GM18868 (cell line): ENCODE measurements around the gene FZD7.

ENCODE experiments used
- ATAC-seq: cut with Tn5 transposase; IDR thresholded peaks from one replicate; pipeline ENCODE4 v1.9.1; 2021; ENCODE audit warnings: mild to moderate bottlenecking, moderate library complexity; ENCODE audit not compliant: unreplicated experiment

FZD7 gene

DNA sequence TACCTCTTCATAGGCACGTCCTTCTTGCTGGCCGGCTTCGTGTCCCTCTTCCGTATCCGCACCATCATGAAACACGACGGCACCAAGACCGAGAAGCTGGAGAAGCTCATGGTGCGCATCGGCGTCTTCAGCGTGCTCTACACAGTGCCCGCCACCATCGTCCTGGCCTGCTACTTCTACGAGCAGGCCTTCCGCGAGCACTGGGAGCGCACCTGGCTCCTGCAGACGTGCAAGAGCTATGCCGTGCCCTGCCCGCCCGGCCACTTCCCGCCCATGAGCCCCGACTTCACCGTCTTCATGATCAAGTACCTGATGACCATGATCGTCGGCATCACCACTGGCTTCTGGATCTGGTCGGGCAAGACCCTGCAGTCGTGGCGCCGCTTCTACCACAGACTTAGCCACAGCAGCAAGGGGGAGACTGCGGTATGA lies 2.3 kb downstream of the FZD7 start:
- no peak for ATAC-seq

DNA sequence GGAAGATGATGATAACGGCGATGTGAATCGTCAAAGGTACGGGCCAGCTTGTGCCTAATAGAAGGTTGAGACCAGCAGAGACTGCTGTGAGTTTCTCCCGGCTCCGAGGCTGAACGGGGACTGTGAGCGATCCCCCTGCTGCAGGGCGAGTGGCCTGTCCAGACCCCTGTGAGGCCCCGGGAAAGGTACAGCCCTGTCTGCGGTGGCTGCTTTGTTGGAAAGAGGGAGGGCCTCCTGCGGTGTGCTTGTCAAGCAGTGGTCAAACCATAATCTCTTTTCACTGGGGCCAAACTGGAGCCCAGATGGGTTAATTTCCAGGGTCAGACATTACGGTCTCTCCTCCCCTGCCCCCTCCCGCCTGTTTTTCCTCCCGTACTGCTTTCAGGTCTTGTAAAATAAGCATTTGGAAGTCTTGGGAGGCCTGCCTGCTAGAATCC lies 3.0 kb downstream of the FZD7 start:
- ATAC-seq, result no peak

DNA sequence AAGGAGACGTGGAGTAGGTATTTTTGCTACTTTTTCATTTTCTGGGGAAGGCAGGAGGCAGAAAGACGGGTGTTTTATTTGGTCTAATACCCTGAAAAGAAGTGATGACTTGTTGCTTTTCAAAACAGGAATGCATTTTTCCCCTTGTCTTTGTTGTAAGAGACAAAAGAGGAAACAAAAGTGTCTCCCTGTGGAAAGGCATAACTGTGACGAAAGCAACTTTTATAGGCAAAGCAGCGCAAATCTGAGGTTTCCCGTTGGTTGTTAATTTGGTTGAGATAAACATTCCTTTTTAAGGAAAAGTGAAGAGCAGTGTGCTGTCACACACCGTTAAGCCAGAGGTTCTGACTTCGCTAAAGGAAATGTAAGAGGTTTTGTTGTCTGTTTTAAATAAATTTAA lies 3.4 kb downstream of the FZD7 start:
- no peak for ATAC-seq

DNA sequence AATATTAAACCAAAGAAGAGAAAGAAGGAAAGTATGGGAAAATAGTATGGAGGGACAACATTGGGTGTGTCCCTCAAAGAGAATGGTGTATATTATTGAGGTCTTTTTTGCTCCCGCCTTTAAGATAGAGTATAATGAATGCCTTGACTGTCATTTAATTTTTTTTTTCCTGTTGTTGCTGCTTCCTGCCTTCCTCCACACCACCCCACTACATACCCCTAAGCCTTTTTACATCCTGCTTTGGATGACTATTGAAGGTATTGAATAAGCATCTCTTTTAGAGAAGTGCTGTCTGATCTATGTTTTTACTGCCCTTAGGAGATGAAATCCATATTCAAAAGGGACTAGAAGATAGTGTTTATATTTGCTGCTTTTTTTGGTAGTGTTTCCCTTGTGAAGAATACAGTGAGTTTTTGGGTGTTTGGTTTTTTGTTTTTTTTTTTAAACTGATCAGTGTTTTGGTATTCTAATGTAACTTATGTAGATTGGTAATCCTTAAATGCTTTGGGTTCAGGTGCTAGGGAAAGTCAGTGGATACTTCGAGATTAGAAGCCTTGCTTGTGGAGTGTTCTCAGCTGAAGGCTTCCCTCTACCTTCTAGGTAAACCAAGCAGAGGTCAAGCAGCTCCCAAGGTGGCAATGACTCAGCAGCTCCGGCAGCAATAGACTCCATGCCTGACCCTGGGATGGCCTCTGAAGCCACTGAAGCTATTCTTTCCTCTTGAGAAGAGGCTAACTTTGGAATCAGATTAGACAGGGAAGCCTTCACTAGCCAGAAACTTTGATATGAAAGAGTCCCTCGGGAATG lies 5.0 kb downstream of the FZD7 start:
- ATAC-seq, result no peak

DNA sequence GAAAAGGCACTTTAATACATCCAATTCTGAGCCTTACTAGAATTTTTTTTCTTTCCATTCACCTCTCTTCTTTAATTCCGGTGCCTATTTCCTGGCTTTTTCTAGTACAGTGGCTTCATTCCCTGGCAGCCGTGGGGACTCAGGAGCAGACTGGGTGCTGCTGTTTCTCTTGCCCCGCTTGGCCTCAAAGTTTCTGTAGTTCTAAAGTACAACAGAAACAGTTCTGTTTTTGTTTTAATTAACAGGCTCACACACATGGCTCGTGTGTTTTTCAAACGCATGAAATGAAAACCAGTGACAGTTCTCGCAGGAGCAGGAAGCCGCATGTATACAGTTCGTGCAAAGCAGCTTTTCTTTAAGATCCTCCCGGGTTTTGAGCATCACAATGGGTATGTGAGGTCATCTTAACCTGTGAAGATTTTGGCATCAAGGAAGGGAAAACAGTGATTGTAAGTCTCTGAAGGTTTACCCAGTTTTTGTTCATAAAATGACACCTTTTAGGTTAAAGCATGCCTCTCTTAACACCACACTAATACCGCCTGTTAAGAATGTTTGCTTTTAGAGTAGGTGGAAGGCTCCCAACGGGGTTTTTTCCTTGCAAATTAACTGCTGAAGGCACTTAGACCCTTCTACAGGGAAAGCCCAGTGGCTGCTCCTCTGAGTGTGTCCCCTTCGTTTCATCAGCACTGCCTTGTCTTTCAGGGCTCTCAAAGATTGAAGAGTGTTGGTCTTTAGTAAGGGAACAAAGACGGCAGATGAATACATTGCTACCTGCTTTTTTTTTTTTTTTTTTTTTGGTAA lies 5.8 kb downstream of the FZD7 start:
- ATAC-seq, result no peak

DNA sequence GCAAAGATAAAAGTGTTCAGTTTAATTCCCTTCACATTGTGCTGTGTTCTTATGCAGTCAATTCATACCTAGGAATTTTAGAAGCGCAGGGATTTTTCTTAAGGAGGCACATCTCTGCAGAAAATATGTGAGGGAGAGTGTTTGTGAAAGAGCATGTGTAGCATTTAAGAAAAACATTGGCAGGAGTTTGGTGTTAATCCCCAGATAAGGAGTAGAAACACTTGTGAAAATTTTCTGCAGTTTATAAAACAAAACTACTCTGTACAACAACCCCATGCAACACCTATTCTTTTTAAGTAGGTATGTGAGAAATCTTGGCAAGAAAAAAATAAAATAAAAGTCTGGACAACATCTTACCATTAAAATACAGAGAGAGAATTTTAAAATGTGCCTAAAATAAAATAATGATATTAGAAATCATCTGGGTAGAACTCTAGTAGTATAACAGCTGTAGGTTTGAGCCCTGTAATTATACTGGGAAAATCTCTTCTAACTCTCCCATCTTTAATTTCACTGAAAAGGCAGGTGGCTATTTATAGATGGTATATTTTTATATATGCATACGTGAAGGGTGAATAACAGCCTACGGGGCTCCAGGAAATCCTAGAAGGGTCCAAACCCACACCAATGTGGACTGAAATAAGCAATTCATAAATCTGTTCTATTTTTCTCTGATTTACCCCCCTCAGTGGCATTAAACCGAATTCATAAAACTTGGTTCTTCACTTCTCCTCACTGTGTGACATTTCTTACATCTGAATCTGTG lies 6.6 kb downstream of the FZD7 start:
- no peak for ATAC-seq

DNA sequence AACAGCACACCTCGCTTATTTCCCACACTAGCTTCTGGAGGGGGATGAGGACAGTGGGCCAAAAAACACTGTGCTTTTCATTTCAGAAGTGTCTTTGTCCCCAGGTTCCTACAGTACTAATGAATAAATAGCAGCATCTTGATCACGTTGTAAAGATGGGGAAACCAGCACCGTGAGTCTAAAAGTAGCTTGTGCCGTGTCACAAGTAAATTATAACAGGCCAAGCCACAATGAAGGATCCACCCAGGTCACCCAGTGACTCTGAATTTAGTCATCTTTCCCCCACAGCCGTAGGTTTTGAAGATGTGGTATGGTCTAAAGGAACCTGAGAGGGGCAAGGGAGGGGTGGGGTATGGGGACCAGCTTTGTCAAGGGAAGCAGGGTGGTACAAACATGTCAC lies 8.8 kb downstream of the FZD7 start:
- no peak for ATAC-seq

DNA sequence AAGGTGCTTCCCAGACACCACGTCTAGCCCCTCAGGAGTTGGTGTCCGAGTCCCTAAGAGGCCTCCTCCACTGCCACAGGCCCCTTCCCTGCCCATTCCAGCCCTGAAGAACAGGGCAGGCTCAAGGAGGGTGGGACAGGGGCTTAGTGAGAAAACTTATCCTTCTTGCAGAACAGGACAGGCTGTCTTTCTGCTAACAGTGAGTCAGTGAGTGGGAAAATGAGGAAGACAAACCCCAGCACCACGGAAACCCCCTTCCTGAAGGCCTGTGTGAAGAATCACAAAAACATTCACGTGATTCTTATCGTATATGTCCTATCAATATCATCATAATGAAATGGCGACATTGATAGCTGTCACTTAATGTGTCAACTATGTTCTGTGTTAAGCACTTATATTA lies 9.8 kb downstream of the FZD7 start:
- peak; percentile 45 for ATAC-seq

DNA sequence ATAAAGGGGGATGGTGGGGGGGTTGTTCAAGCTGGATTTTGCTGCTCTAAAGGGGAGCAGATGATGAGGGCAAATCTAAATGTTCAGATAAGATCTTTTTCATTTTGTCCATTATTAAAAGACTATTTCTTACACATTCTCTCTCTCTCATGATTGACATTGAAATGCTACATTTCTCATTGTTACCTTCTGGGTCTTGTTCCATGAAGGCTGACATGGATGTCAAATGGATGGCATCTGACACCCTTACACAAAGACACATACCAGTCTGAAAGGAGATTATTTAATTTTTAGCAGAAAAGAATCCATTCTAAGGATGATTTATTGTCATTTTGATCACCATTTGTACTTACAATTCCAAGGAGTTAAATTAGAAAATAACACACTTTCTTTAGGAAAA lies 11.1 kb downstream of the FZD7 start:
- ATAC-seq, result no peak

DNA sequence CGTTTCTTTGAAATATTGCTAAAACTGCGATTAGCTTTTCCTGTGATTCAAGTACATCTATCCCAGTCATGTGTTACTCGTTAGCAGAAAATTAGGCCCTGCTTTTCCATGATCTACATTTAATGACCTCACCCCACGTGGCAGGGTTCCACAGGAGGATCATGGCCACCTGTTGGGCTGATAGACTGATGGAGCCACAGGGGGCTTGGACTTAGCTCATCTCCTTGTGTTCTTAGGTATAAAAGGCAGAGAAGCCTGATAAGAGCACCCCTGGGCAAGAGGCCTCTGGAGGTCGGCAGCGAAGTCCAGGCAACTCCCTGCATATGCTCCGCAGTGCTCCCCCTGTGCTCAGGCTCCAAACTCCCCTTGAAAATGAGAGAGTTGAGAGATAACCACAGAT lies 12.9 kb downstream of the FZD7 start:
- ATAC-seq, result no peak

DNA sequence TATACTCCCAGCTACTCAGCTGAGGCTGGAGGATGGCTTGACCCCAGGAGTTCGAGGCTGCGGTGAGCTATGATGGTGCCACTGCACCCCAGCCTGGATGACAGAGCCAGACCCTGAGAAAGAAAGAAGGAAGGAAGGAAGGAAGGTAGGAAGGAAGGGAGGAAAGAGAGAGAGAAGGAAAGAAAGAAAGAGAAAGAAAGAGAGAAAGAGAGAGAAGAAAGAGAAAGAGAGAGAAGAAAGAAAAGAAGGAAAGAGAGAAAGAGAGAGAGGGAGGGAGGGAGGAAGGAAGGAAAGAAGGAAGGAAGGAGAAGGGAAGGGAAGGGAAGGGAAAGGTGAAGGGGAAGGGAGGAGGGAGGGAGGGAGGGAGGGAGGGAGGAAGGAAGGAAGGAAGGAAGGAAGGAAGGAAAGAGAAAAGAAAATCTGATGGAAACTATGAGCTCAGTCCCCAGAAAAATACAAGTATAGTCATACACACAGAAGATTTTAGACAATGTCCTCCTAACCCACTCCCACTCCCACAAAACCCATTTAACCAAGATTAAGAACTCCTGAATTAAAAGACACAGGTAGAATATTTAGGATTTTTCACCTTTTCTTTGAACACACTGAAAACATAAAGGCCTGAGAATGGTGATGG lies 15.6 kb downstream of the FZD7 start:
- ATAC-seq, result no peak

DNA sequence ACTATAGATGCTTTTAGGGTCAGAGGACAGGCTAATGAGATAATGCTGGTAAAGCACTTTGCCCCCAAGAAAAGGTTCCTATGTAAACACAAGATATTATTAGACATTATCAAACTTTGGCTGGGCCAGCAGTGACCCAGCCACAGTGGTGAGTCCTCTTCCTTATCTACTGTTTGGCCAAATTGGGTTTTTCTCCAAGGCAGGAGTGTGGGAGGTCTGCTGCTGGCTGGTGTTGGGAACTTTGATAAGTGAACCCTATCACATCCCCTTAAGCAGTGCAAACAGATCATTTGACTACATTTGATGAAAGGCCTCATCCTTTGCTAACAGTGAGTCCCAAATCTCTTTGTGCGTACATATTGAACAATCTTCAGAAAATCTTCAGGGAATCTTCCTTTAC lies 16.2 kb downstream of the FZD7 start:
- no peak for ATAC-seq

DNA sequence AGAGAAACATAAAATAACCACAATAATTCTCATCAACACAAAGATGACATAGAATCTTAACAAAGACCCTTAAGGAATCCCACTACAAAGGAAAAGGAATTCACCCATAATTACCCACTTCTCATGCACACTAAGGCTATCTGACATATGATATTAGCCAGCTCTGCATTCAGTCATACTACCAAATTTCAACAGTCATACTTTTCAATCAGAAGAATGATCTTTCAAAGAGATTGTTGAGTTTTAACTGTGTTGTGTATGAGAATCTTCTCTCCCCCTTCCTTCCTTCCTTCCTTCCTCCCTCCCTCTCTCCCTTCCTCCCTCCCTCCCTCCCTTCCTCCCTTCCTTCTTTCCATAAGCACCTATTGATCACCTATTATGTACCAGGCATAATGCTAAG lies 17.0 kb downstream of the FZD7 start:
- ATAC-seq, result no peak

DNA sequence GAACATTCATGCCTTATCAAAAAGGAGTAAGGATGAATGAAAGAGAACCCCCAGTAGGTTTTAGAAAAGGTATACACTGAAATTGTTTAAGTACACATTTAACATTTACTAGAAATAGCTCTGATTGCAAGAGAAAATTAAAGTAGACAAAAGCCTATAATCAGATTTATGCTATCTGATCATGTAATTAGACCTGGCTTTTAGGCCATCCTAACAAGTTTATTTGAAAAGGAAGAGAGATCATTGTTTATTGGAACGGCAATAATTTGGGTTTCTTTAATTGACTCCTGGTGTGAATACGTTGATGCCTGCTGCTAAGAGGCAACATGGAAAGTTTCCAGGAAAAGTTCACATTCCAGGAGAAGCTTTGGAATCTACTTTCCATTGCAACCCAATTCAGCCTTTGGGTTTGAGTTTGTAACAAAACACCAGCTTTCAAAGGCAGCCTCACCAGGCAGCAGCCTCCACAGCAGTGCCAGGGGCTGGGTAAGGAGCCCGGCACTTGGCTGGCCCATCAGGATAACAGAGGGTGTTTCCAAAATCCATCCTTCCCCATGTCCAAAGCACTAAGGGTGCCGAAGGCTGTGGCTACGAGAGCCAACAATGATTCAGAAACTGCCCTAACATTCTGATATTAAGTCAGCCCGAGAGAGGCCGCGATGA lies 18.0 kb downstream of the FZD7 start:
- no peak for ATAC-seq

DNA sequence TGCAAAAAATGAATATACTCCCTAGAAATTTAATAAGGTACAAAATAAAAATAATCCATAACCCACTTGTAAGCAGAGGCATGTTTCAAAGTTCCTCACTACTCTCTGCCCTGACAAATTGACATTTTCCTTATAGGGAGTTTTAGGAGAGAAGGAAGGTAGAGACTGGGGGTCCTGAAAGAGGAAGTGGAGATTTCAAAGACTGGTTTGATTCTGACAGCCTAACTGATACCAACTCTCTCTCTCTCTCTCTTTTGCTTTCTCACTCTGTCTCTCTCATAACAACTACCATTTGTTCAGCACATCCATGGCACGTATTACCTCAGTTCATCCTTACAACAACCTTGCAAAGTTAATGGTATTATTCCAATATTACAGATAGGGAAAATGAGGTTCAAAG lies 18.6 kb downstream of the FZD7 start:
- no peak for ATAC-seq

DNA sequence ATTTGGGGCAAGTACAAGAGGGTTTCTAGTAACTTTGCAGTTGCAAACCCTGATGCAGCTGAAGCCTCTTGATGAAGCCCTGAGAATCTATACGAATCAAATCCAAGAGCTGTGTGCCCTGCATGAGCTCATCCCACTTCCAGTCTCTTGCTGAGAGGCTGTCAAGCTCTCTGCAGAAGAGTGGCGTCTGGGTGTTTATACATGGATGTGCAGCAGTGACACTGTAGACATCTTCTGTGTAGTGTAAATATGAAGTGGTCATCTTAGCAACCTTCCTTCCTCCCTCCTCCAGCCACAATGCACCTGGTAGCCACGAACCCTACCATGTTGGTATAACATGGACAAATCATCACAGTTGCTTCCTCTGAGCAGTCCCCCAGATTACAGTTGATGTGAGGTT lies 21.0 kb downstream of the FZD7 start:
- ATAC-seq, result no peak

DNA sequence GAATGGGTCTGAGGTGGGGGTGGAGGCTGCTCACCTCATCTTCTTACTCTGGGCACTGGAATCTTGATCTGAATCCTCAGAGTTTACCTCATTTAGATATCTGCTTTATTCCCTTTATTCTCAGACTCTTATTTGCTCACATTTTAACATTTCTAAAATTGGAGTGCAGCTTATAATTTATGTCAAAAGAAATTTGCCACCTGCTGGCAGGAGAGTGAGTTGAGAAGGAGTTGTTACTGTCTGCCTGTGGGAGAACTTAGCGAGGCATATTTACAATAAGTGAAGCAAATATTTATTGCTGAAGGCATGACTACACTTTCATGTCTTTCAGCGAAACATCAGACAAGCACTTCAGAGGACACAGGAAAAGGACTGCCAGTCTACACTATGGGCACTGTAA lies 23.0 kb downstream of the FZD7 start:
- ATAC-seq, result no peak

DNA sequence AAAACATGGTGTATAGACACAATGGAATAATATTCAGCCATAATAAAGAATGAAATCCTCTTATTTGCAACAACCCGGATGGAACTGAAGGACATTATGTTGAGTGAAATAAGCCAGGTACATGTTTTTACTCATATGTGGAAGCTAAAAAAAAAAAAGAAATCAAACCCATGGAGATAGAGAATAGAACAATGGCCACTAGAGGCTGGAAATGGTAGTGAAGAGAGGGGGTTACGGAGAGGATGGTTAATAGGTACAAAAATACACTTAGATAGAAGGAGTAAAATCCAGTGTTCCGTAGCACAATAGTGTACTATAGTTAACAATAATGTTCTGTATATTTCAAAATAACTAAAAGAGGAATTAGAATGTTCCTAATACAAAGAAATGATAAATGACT lies 26.6 kb downstream of the FZD7 start:
- ATAC-seq, result no peak

DNA sequence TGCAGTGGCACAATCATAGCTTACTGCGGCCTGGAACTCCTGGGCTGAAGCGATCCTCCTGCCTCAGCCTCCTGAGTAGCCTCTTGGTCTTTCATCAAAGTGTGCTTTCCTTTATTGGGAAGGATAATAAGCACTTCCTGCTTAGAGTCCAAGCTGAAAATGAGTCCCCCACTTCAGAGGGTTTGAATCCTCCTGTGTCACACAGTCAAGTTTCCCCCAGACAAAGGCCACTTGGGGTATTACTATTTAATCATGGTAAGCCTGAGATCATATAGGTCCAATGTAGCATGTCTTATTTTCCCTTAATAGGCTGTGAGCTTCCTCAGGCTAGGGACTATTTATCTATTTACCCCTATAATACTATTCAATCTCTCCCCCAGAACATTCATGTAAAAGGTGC lies 28.0 kb downstream of the FZD7 start:
- no peak for ATAC-seq

DNA sequence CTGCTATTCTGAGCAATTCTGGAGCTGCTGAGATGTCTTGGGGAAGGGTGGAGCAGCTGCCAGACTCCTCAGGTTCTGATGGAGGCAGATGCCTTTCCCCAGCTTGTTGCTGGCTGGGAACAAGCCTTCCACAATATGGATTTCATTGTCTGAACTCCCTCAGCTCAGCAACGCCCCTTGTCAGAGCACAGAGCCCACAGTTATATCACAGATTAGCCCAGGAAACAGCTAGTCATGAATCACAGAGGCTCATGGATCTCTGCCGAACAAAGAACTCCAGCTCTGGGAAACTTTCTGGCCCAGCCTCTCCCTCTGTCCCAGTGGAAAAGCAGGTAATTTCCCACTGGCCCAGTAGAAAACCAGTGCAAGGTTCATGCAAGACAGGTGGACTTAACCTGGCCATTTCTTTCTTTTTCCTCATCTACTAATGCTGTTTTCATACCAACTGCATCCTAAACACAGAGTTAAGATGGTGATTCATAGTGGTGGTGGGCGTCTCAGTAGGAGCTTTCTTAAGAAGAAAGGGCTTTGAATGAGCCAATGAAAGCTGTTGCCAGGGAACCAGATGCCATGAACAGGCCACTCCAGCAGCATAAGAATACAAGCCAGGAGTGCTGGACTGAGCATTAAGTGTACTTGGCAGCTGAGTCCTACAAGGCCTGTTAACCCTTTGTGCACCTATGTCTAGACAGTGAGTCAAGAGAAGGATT lies 30.7 kb downstream of the FZD7 start:
- no peak for ATAC-seq
